ENCODE data around the gene HEG1.

- TF ChIP-seq POLR2A (IDR thresholded peaks at IDR 0.05; ENCODE audit: control extremely low read depth in 1 of 2, low read depth in 2 of 2, low read length in 2 of 2) (no peak), JUN (IDR thresholded peaks at IDR 0.05; ENCODE audit: low read depth, low read length) (no peak), TCF12 (IDR thresholded peaks at IDR 0.05; ENCODE audit: low read depth, low read length) (no peak), CTCF (IDR thresholded peaks at IDR 0.05; ENCODE audit: control extremely low read depth in 1 of 3, insufficient read depth in 1 of 3, low read depth in 1 of 3, low read length in 3 of 3) (no peak), POLR2AphosphoS5 (IDR thresholded peaks at IDR 0.05; ENCODE audit: low read depth, low read length) (no peak), SP1 (IDR thresholded peaks at IDR 0.05; ENCODE audit: low read depth, low read length) (no peak), JUND (IDR thresholded peaks at IDR 0.05; ENCODE audit: low read length) (no peak), EP300 (IDR thresholded peaks at IDR 0.05; ENCODE audit: borderline replicate concordance in 1 of 2, low read depth in 2 of 2, low read length in 2 of 2) (no peak), BACH1 (IDR thresholded peaks at IDR 0.05; ENCODE audit: low read length) (no peak)
Observed at GRCh38 chr3:125045194-125045593, 10.6 kb downstream of the HEG1 start.

Measured in H1 (cell line).